GM12872 (cell line): Measurements from ENCODE around the gene FAXC.

ENCODE experiments used
- TF ChIP-seq, protein P1 (sequence below): IDR thresholded peaks from 3 replicates; pipeline ENCODE4 v1.5.1; 2011; ENCODE audit warnings: low read depth, mild to moderate bottlenecking, low read length, moderate library complexity; ENCODE audit not compliant: insufficient read depth

The FAXC gene

GRCh38 chr6:99353126-99353525 is 3.7 kb upstream of the FAXC start:
- TF ChIP-seq, protein P1, sequence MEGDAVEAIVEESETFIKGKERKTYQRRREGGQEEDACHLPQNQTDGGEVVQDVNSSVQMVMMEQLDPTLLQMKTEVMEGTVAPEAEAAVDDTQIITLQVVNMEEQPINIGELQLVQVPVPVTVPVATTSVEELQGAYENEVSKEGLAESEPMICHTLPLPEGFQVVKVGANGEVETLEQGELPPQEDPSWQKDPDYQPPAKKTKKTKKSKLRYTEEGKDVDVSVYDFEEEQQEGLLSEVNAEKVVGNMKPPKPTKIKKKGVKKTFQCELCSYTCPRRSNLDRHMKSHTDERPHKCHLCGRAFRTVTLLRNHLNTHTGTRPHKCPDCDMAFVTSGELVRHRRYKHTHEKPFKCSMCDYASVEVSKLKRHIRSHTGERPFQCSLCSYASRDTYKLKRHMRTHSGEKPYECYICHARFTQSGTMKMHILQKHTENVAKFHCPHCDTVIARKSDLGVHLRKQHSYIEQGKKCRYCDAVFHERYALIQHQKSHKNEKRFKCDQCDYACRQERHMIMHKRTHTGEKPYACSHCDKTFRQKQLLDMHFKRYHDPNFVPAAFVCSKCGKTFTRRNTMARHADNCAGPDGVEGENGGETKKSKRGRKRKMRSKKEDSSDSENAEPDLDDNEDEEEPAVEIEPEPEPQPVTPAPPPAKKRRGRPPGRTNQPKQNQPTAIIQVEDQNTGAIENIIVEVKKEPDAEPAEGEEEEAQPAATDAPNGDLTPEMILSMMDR: no peak

DNA sequence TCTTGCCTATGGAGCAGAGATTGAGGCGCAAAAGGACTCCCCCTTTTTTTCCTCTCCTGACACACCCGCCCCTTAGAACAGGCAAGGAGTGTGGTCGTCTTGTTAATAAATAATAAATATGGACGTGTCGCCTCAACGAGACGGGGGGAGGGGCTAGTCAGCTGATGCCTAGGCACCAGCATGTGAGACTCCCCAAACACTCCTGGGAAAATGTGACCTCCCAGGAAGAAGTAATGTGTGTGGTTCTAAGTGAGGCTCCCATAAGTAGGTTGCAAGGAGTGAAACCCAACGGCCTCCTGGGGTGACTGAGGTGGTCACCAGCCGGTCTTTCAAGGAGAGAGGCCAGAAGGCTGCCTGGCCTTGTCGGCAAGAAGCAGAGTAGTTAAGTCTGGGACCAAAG is 1.1 kb upstream of the FAXC start:
- TF ChIP-seq, protein P1: no peak

GRCh38 chr6:99348288-99349170 is 945 bp downstream of the FAXC start:
- TF ChIP-seq, protein P1: no peak

GRCh38 chr6:99347804-99348203 is 1.7 kb downstream of the FAXC start:
- TF ChIP-seq, protein P1: no peak

DNA sequence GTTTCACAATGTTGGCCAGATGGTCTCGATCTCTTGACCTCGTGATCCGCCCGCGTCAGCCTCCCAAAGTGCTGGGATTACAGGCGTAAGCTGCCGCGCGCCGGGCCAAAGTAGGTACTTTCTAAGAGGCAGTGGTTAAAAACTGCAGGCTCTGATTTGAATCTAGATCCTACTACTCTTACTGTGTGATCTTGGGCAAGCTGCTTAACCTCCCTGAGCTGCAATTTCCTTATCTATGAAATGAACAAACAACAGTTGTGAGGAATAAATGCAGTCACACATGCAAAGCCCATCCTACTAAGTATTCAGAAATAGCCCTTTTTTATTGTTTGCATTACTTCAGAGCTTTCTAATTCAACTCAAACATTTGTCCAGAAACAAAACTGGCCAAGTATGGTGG is 2.9 kb downstream of the FAXC start:
- TF ChIP-seq, protein P1: no peak

GRCh38 chr6:99345164-99345563 is 4.3 kb downstream of the FAXC start:
- TF ChIP-seq, protein P1: no peak

- TF ChIP-seq, protein P1: no peak
Observed at GRCh38 chr6:99344289-99344688, 5.2 kb downstream of the FAXC start.
